Epithelial cell of proximal tubule (primary cell): Measurements from ENCODE around the gene SPINK2. TPM values are rescaled to one million over a fixed set of nuclear protein-coding genes. Genes with fewer than 3 reads are reported as not detected.

Experiments used
- DNase-seq: peaks from one replicate; pipeline ENCODE4 v3.0.0-alpha.2; 2011; ENCODE audit warnings: low read depth
- H3K4me3 ChIP-seq: 2 replicates; pipeline ENCODE4 v1.5.1; 2011; ENCODE audit warnings: low read depth, mild to moderate bottlenecking, low read length
- total RNA-seq: library from RNA; depleted of rRNA; stranded (reverse); fragments of >200 nt; gene quantifications from 2 replicates; pipeline ENCODE4 v1.2.3, GENCODE V29; 2015
- TF ChIP-seq, protein P1 (sequence below): conservative IDR thresholded peaks from 2 replicates; pipeline ENCODE4 v1.5.1; 2012; ENCODE audit warnings: low read depth, mild to moderate bottlenecking, low read length

The SPINK2 gene
- total RNA-seq, 1 donor from 2014 or later: not detected

DNA sequence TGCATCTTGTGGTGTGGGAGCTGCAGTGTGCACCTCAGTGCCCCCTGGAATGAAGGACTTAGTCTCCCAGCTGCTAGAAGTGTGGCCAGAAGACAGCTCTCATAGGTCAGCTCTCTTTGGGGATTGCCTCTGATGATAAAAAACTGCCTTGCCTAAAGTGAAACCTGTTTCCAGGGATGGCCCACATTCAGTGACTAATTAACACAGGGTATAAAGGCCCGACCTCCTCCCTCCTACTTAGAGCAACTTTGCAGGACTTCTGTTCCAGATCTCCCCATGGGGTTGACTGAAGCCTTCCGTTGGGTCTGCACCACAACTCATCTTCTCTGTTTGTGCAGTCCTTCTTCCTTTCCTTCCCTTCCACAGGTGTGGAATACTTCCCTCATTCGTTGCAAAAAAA, 53.2 kb downstream of the SPINK2 start:
- TF ChIP-seq, protein P1, sequence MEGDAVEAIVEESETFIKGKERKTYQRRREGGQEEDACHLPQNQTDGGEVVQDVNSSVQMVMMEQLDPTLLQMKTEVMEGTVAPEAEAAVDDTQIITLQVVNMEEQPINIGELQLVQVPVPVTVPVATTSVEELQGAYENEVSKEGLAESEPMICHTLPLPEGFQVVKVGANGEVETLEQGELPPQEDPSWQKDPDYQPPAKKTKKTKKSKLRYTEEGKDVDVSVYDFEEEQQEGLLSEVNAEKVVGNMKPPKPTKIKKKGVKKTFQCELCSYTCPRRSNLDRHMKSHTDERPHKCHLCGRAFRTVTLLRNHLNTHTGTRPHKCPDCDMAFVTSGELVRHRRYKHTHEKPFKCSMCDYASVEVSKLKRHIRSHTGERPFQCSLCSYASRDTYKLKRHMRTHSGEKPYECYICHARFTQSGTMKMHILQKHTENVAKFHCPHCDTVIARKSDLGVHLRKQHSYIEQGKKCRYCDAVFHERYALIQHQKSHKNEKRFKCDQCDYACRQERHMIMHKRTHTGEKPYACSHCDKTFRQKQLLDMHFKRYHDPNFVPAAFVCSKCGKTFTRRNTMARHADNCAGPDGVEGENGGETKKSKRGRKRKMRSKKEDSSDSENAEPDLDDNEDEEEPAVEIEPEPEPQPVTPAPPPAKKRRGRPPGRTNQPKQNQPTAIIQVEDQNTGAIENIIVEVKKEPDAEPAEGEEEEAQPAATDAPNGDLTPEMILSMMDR: no peak
- DNase-seq: no peak
- no peak overlapping the region for H3K4me3 ChIP-seq

GRCh38 chr4:56767567-56767966, 53.9 kb downstream of the SPINK2 start:
- TF ChIP-seq, protein P1: no peak
- no peak overlapping the region for H3K4me3 ChIP-seq
- DNase-seq: no peak

DNA sequence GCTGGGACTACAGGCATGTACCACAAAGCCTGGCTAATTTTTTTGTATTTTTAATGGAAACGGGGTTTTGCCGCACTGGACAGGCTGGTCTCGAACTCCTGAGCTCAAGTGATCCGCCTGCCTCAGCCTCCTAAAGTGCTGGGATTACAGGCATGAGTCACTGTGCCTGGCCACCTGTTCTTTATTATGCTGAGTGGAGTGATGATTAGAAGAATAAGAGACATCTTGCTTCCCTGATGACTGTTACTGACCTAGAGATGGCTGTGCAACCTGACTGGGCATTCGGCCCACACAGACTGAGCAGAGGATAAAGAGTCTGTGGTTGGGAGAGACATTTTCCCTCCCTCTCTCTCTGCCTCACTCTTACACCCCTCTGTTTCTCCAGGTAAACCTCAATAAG, 56.7 kb downstream of the SPINK2 start:
- TF ChIP-seq, protein P1: no peak
- H3K4me3 ChIP-seq: no peak overlapping the region
- DNase-seq: no peak

- no peak overlapping the region for H3K4me3 ChIP-seq
- no peak for DNase-seq
- TF ChIP-seq, protein P1: no peak
These were observed 57.3 kb downstream of the SPINK2 start for GRCh38 chr4:56764223-56764622.

GRCh38 chr4:56762484-56763250, 58.8 kb downstream of the SPINK2 start:
- DNase-seq: no peak
- no peak overlapping the region for H3K4me3 ChIP-seq
- TF ChIP-seq, protein P1: no peak

GRCh38 chr4:56760183-56760582, 61.3 kb downstream of the SPINK2 start:
- TF ChIP-seq, protein P1: no peak
- H3K4me3 ChIP-seq: no peak overlapping the region
- DNase-seq: no peak

Other genes with a start within 250 kb of the SPINK2 start
- gene HOPX, start 140.4 kb downstream of the SPINK2 start, total RNA-seq: 1.6 TPM in 1 of 2 replicates, not detected in the other
- gene REST, start 86.2 kb upstream of the SPINK2 start, total RNA-seq: 22.9 TPM in 2 replicates
- gene NOA1, start 155.9 kb upstream of the SPINK2 start, total RNA-seq: 24.8 and 28.1 TPM in 2 replicates
- 73.7 and 91.5 TPM in 2 replicates for gene POLR2B, start 157.2 kb upstream of the SPINK2 start, total RNA-seq